Activated CD8-positive, alpha-beta memory T cell treated with anti-CD3 and anti-CD28 coated beads for 4 hours (primary cell): Measurements from ENCODE around the gene SRGAP1.
"Not testable (repeated sequence)": the region's sequence is repeated elsewhere in the genome, so short reads cannot be mapped to it uniquely, and the experiment has no call there.

Experiments
- DNase-seq, 2 donors: peaks; one replicate each; pipeline ENCODE4 v3.0.0-alpha.2; 2020; ENCODE audit warnings: low read depth in 2 of 2

SRGAP1 gene

GRCh38 chr12:64195841-64196240 is 351.3 kb downstream of the SRGAP1 start:
- not testable (repeated sequence) for DNase-seq

DNA sequence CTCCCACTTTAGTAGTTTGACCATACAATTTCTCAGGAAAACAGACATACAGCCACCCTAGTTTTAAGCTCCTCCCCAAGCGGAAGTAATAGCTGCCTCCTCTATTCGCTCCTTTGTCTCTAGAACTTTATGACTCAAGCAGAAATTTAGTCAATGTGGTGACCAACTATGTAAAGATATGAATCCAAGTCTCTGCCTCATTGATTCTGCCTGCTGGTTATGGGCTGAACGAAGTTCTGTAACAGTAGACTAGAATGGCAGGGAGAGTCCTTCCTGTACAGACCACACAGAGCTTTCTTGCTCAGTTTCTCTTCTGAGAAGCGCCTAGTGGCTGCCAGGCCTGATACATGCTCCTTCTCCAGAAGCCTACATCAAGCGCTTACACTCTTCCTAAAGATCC is 358.5 kb downstream of the SRGAP1 start:
- DNase-seq: no peak

DNA sequence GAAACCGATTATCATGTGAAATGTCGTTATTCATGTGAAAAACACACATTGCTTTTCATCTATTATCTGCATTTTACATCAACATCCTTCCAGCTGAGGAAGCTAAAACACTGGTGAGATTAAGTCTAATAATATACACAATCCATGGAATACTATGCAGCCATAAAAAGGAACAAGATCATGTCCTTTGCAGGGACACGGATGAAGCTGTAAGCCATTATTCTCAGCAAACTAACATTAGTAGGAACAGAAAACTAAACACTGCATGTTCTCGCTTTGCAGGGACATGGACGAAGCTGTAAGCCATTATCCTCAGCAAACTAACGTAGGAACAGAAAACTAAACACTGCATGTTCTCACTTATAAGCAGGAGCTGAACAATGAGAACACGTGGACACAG is 359.3 kb downstream of the SRGAP1 start:
- no peak for DNase-seq

- no peak for DNase-seq
These were observed 361.0 kb downstream of the SRGAP1 start for GRCh38 chr12:64205542-64205941.

DNA sequence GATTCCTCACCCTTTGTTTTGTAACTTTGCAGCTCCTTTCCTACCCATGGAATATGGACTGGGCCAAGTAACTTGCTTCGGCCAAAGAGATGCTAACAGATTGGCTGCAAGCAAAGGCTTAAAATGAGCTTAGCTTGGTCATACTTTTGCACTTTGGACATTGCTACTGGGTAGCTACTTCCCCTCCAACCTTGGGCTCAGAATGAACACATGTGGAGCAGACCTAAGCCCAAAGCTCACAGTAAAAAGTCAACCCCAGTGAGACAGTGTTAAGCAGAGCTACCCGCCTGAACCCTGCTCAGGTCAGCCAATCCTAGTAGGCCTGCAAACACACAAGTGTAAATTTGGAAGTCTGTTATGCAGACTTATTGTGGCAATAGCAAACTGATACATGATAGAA is 363.0 kb downstream of the SRGAP1 start:
- no peak for DNase-seq
